Nucleus accumbens (tissue), 56 donors: Measurements from ENCODE around the gene TACC2.
A peak's percentile ranks its signal among the peaks of the same experiment; 100 is the strongest.
"Not testable (repeated sequence)": the region's sequence is repeated elsewhere in the genome, so short reads cannot be mapped to it uniquely, and the experiment has no call there.

Experiments used
- DNase-seq, 56 donors: peaks; one replicate each; lab custom pipeline; 2025; lab: John Stamatoyannopoulos, UW

TACC2 gene

GRCh38 chr10:122084286-122085041 is 95.5 kb downstream of the TACC2 start:
- no peak for DNase-seq

- no peak for DNase-seq
Measured at GRCh38 chr10:122085423-122085911, 96.5 kb downstream of the TACC2 start.

- DNase-seq: no peak
Measured at GRCh38 chr10:122086416-122087240, 97.7 kb downstream of the TACC2 start.

- no peak for DNase-seq
Measured at GRCh38 chr10:122087436-122087835, 98.5 kb downstream of the TACC2 start.

- DNase-seq: peak in 1 of 56 donors; percentile 11
Measured at GRCh38 chr10:122089311-122090017, 100.5 kb downstream of the TACC2 start.

- no peak for DNase-seq
Measured at GRCh38 chr10:122091722-122092121, 102.8 kb downstream of the TACC2 start.

GRCh38 chr10:122093076-122093475 is 104.1 kb downstream of the TACC2 start:
- no peak for DNase-seq

- DNase-seq: not testable (repeated sequence)
Measured at GRCh38 chr10:122096181-122096580, 107.2 kb downstream of the TACC2 start.

- no peak for DNase-seq
Measured at GRCh38 chr10:122096705-122097104, 107.7 kb downstream of the TACC2 start.

- DNase-seq: no peak
Measured at GRCh38 chr10:122097935-122098334, 109.0 kb downstream of the TACC2 start.

GRCh38 chr10:122098924-122099323 is 110.0 kb downstream of the TACC2 start:
- DNase-seq: no peak

- DNase-seq: no peak
Measured at GRCh38 chr10:122099562-122099961, 110.6 kb downstream of the TACC2 start.

- no peak for DNase-seq
Measured at GRCh38 chr10:122102146-122102868, 113.3 kb downstream of the TACC2 start.

GRCh38 chr10:122102869-122103525 is 114.0 kb downstream of the TACC2 start:
- no peak for DNase-seq

- DNase-seq: no peak
Measured at GRCh38 chr10:122103592-122103991, 114.6 kb downstream of the TACC2 start.

GRCh38 chr10:122108786-122109185 is 119.8 kb downstream of the TACC2 start:
- DNase-seq: not testable (repeated sequence)

- no peak for DNase-seq
Measured at GRCh38 chr10:122112021-122112616, 123.2 kb downstream of the TACC2 start.

- peak in 29 of 56 donors; percentile 1 to 54 (median 18) for DNase-seq
Measured at GRCh38 chr10:122112625-122113160, 123.7 kb downstream of the TACC2 start.
